ENCODE data around the gene STX16.
"Not testable (repeated sequence)": the region's sequence is repeated elsewhere in the genome, so short reads cannot be mapped to it uniquely, and the experiment has no call there.

The STX16 gene

GRCh38 chr20:58646257-58646656, 4.8 kb upstream of the STX16 start:
- H3K27ac ChIP-seq = no peak overlapping the region
- TF ChIP-seq ZFX (IDR thresholded peaks at IDR 0.05; ENCODE audit: borderline replicate concordance) = no peak
- TF ChIP-seq CTCF (IDR thresholded peaks at IDR 0.05) = no peak

- TF ChIP-seq ZFX (IDR thresholded peaks at IDR 0.05; ENCODE audit: borderline replicate concordance) (no peak), CTCF (IDR thresholded peaks at IDR 0.05) (no peak)
- no peak overlapping the region for H3K27ac ChIP-seq
Measured at GRCh38 chr20:58646703-58647102, 4.4 kb upstream of the STX16 start.

- H3K27ac ChIP-seq = no peak overlapping the region
- TF ChIP-seq ZFX (IDR thresholded peaks at IDR 0.05; ENCODE audit: borderline replicate concordance) = no peak
- no peak for TF ChIP-seq CTCF (IDR thresholded peaks at IDR 0.05)
Measured at GRCh38 chr20:58647162-58647795, 3.8 kb upstream of the STX16 start.

DNA sequence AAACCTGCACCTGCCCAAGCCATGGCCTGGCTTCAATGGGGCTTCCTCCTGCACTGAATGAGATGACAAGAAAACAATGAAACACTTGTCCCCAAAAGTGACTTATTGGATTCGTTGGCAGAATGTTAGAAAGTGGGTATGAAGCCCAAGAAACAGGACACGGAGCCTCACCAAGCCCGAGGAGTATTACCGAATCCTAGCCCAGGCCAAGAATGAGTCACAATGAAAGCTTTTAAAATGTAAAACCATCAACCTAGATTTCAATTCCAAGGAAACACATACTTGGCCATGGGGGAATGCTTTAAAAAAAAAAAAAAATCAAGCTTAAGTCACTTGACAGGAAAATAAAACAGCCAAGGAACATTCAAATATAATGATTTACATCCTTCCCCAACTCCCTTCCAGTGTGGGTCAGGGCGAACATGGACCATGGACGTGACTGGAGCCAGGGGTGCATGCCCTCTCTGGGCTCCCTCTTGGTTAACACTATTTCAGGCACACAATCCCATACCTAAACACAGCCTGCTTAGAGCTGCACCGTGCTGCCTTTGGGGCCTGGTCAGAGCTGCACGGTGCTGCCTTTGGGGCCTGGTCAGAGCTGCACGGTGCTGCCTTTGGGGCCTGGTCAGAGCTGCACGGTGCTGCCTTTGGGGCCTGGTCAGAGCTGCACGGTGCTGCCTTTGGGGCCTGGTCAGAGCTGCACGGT, 3.1 kb upstream of the STX16 start:
- no peak overlapping the region for H3K27ac ChIP-seq
- no peak for TF ChIP-seq ZFX (IDR thresholded peaks at IDR 0.05; ENCODE audit: borderline replicate concordance)
- no peak for TF ChIP-seq CTCF (IDR thresholded peaks at IDR 0.05)

DNA sequence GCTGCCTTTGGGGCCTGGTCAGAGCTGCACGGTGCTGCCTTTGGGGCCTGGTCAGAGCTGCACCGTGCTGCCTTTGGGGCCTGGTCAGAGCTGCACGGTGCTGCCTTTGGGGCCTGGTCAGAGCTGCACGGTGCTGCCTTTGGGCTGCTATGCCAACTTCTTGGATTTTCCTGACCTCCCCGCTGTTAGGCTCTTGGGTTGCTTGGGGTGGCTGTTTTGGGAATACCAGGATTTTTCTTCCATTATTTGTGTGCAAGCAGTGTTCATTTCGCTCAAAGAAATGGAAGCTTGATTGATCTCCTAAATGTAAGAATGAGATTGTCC, 2.6 kb upstream of the STX16 start:
- H3K27ac ChIP-seq = not testable (repeated sequence)

GRCh38 chr20:58649288-58650180, 1.5 kb upstream of the STX16 start:
- TF ChIP-seq CTCF (IDR thresholded peaks at IDR 0.05) (no peak), ZFX (IDR thresholded peaks at IDR 0.05; ENCODE audit: borderline replicate concordance) (no peak)
- H3K27ac ChIP-seq = no peak overlapping the region

DNA sequence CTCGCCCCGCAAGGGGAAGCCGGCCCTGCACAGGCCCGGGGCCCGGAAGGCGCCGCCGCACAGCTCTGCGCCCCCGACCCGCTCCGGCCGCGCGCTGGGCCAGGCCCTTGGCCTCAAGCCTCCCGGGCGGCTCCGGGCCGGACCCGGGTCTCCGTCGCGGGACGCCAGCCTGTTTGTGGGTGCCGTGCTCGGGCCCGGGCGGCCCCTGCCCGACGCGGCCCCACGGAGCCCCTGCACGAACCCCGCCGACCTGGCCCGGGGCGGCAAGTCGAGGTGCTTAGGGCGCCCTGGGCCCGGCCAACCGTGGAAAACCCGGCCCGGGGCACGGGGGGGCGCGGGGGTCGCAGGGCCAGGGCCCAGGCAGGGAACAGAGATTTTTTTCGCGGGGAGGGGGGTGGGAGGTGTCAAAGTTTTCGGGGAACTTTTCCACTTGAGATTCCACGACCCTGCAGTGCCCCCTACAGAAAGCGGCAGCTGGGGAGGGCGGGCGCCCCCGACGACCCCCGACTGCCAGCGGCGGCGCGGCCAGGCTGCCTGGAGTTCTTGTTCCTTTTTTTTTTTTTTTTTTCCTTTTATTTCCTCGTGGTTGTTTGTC, 805 bp upstream of the STX16 start:
- TF ChIP-seq ZFX (IDR thresholded peaks at IDR 0.05; ENCODE audit: borderline replicate concordance) = no peak
- no peak for TF ChIP-seq CTCF (IDR thresholded peaks at IDR 0.05)
- peak overlapping the region; percentile 56 for H3K27ac ChIP-seq

Data from 22Rv1 (cell line).